ENCODE results near the gene FANCB.

Gene FANCB

DNA sequence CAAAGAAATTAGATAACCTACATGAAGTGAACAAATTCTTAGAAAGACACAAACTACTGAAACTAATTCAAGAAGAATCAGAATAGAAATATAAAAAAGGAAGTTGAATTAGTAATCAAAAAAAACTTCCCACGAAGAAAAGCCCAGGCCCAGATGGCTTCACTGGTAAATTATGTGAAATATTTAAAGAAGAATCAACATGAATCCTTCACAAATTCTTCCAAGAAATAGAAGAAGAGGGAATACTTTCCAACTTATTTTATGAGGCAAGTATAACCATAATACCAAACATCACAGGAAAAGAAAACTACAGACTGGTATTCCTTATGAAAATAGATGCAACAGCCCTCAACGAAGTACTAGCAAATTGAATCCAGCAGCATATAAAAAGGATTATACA lies 31.0 kb upstream of the FANCB start:
- no peak for TF ChIP-seq ZFX (IDR thresholded peaks at IDR 0.05)
- TF ChIP-seq, protein P1, sequence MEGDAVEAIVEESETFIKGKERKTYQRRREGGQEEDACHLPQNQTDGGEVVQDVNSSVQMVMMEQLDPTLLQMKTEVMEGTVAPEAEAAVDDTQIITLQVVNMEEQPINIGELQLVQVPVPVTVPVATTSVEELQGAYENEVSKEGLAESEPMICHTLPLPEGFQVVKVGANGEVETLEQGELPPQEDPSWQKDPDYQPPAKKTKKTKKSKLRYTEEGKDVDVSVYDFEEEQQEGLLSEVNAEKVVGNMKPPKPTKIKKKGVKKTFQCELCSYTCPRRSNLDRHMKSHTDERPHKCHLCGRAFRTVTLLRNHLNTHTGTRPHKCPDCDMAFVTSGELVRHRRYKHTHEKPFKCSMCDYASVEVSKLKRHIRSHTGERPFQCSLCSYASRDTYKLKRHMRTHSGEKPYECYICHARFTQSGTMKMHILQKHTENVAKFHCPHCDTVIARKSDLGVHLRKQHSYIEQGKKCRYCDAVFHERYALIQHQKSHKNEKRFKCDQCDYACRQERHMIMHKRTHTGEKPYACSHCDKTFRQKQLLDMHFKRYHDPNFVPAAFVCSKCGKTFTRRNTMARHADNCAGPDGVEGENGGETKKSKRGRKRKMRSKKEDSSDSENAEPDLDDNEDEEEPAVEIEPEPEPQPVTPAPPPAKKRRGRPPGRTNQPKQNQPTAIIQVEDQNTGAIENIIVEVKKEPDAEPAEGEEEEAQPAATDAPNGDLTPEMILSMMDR (conservative IDR thresholded peaks at IDR 0.05): no peak
- H3K27ac ChIP-seq: no peak overlapping the region

- TF ChIP-seq, protein P1 (conservative IDR thresholded peaks at IDR 0.05): no peak
- no peak for TF ChIP-seq ZFX (IDR thresholded peaks at IDR 0.05)
- no peak overlapping the region for H3K27ac ChIP-seq
Observed at GRCh38 chrX:14902537-14902936, 29.7 kb upstream of the FANCB start.

DNA sequence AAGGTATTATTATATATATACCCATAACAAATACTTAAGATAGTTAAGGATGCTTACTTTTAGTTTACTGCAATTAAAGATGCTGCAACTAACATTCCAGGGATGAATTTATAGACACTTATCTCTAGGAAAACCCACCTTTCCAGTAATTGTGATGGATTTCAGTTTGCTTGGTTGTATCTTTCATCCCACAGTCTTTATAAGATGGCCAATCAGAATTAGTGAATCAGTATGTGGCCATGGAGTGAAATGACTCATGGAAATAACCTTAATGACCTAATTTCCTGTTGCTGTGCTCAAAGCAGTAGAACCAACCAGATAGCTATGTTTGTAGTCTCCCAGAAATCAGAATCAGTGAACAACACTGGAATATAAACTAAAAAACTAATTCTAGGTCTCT lies 26.7 kb upstream of the FANCB start:
- no peak overlapping the region for H3K27ac ChIP-seq
- no peak for TF ChIP-seq ZFX (IDR thresholded peaks at IDR 0.05)
- TF ChIP-seq, protein P1 (conservative IDR thresholded peaks at IDR 0.05): no peak

- H3K27ac ChIP-seq: no peak overlapping the region
- TF ChIP-seq, protein P1 (conservative IDR thresholded peaks at IDR 0.05): no peak
- no peak for TF ChIP-seq ZFX (IDR thresholded peaks at IDR 0.05)
Observed at GRCh38 chrX:14897042-14897441, 24.2 kb upstream of the FANCB start.

GRCh38 chrX:14896273-14896672 lies 23.4 kb upstream of the FANCB start:
- H3K27ac ChIP-seq: no peak overlapping the region
- TF ChIP-seq, protein P1 (conservative IDR thresholded peaks at IDR 0.05): no peak
- no peak for TF ChIP-seq ZFX (IDR thresholded peaks at IDR 0.05)

- TF ChIP-seq, protein P1 (conservative IDR thresholded peaks at IDR 0.05): no peak
- TF ChIP-seq ZFX (IDR thresholded peaks at IDR 0.05): no peak
- no peak overlapping the region for H3K27ac ChIP-seq
Observed at GRCh38 chrX:14886252-14886651, 13.4 kb upstream of the FANCB start.

DNA sequence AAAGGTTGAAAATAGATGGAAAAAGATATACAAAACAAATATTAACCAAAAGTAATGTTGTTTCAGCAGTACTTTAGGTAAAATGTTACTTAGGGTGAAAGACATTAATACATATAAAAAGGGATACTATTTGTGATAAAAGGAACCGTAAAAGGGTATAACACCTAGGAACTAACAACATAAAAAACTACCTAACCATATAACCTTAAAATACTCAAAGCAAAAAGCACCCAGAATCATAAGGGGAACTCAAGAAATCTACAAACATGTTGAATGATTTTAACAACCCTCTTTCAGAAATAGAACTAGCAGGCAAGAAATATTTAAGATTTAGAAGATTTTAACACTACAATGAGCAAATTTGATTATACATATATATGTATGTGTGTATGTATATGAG lies 11.8 kb upstream of the FANCB start:
- TF ChIP-seq, protein P1 (conservative IDR thresholded peaks at IDR 0.05): no peak
- TF ChIP-seq ZFX (IDR thresholded peaks at IDR 0.05): no peak
- no peak overlapping the region for H3K27ac ChIP-seq

Data from C4-2B (cell line).